Esophagus muscularis mucosa (tissue), 4 donors: Measurements from ENCODE around the gene PHLPP1. TPM values are rescaled to one million over a fixed set of nuclear protein-coding genes. Genes with fewer than 3 reads are reported as not detected.

Experiments
- DNase-seq: peaks from one replicate; pipeline ENCODE4 v3.0.0-alpha.2; 2017; ENCODE audit errors: extremely low spot score
- H3K27ac ChIP-seq, 4 donors: fragments of 200-600 bp; sonication (generic); replicated peaks in 1 of 4; 1 replicate in 3 of 4; 2 replicates in 1 of 4; pipeline ENCODE4 v1.5.1; 2016 to 2019; ENCODE audit warnings: mild to moderate bottlenecking in 1 of 4
- H3K27me3 ChIP-seq, 4 donors: fragments of 200-600 bp; sonication (generic); one replicate each; pipeline versions ENCODE4 v1.5.1 to v1.6.0; 2016 to 2019
- H3K36me3 ChIP-seq, 4 donors: fragments of 200-600 bp; sonication (generic); one replicate each; pipeline ENCODE4 v1.5.1; 2016 to 2019
- H3K4me1 ChIP-seq, 4 donors: fragments of 200-600 bp; sonication (generic); one replicate each; pipeline ENCODE4 v1.5.1; 2016 to 2019
- H3K4me3 ChIP-seq, 4 donors: fragments of 200-600 bp; sonication (generic); 1 replicate in 2 of 4; 2 replicates in 2 of 4; pipeline ENCODE4 v1.5.1; 2016 to 2019; ENCODE audit warnings: mild to moderate bottlenecking in 4 of 4, moderate library complexity in 1 of 4
- H3K9me3 ChIP-seq, 4 donors: fragments of 200-600 bp; sonication (generic); 1 replicate in 3 of 4; 2 replicates in 1 of 4; pipeline ENCODE4 v1.5.1; 2016 to 2019
- EP300 ChIP-seq: sonication (generic); formaldehyde crosslinking; IDR thresholded peaks from one replicate; pipeline ENCODE4 v1.6.1; 2017; ENCODE audit warnings: antibody characterized with exemption
- POLR2A ChIP-seq: fragments of 450-650 bp; IDR thresholded peaks from one replicate; pipeline ENCODE4 v1.6.1; 2017; ENCODE audit warnings: antibody characterized with exemption, moderate library complexity, mild to moderate bottlenecking, low read depth
- POLR2AphosphoS5 ChIP-seq, 2 donors: sonication (generic); formaldehyde crosslinking; IDR thresholded peaks; one replicate each; pipeline ENCODE4 v1.6.1; 2017; ENCODE audit warnings: antibody characterized with exemption in 2 of 2
- WGBS: methylation state at CpG from one replicate; pipeline ENCODE4 v1.1.5; 2018; 5-methylcytosine and 5-hydroxymethylcytosine counted together
- intact Hi-C: fragments of 100-400 bp; cut with DNase I; formaldehyde crosslinking; loops from one replicate; pipeline ENCODE4 v1.15.1; 2023
- total RNA-seq, 4 donors: library from RNA; depleted of rRNA; stranded (reverse); fragments of >200 nt; gene quantifications; one replicate each; pipeline versions ENCODE4 v1.1.0 to v1.2.1, GENCODE V29; 2016
- TF ChIP-seq, protein P1 (sequence below), 3 experiments: fragments of 200-600 bp in 2 of 3; fragments of 450-650 bp in 1 of 3; sonication (generic) in 2 of 3; IDR thresholded peaks; one replicate each; pipeline ENCODE4 v1.5.1; 2017 to 2019; ENCODE audit warnings: antibody characterized with exemption in 3 of 3, mild to moderate bottlenecking in 2 of 3, moderate library complexity in 1 of 3

PHLPP1 gene
- total RNA-seq, 4 donors from 2014 or later: 11.6 to 23.0 (median 17.3) TPM

DNA sequence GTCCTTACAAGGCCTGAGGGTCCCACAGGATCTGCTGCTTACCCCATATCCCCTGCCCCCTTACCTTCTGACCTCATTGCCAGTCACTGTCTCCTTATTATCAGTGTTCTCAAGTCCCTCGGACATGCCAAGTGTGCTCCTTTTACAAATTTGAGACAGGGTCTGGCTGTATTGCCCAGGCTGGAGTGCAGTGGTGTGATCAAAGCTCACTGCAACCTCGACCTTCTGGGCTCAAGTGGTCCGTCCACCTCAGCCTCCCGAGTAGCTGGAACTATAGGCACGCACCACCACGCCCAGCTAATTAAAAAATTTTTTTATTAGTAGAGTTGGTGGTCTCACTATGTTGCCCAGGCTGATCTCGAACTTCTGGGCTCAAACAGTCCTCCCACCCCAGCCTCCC, 141.0 kb downstream of the PHLPP1 start:
- no peaks in the 10 kb centered on the region for H3K9me3 ChIP-seq
- H3K4me1 ChIP-seq: peaks cover 0 to 19% (median 9%) of the 10 kb centered on the region in 4 donors
- no peak overlapping the region for H3K4me3 ChIP-seq
- TF ChIP-seq POLR2AphosphoS5 (IDR thresholded peaks at IDR 0.05) (no peak), EP300 (no peak), POLR2A (no peak)
- TF ChIP-seq, protein P1, sequence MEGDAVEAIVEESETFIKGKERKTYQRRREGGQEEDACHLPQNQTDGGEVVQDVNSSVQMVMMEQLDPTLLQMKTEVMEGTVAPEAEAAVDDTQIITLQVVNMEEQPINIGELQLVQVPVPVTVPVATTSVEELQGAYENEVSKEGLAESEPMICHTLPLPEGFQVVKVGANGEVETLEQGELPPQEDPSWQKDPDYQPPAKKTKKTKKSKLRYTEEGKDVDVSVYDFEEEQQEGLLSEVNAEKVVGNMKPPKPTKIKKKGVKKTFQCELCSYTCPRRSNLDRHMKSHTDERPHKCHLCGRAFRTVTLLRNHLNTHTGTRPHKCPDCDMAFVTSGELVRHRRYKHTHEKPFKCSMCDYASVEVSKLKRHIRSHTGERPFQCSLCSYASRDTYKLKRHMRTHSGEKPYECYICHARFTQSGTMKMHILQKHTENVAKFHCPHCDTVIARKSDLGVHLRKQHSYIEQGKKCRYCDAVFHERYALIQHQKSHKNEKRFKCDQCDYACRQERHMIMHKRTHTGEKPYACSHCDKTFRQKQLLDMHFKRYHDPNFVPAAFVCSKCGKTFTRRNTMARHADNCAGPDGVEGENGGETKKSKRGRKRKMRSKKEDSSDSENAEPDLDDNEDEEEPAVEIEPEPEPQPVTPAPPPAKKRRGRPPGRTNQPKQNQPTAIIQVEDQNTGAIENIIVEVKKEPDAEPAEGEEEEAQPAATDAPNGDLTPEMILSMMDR (IDR thresholded peaks at IDR 0.05): no peak
- no peak for DNase-seq
- no peak overlapping the region for H3K27ac ChIP-seq
- WGBS: 98% methylated on average over 7 of the region's 7 CpGs
- intact Hi-C loops: no loop called here
- no peaks in the 10 kb centered on the region for H3K36me3 ChIP-seq
- H3K27me3 ChIP-seq: no peaks in the 10 kb centered on the region

GRCh38 chr18:62857263-62857976, 142.1 kb downstream of the PHLPP1 start:
- TF ChIP-seq POLR2AphosphoS5 (IDR thresholded peaks at IDR 0.05) (no peak), EP300 (no peak), POLR2A (no peak)
- TF ChIP-seq, protein P1 (IDR thresholded peaks at IDR 0.05): no peak
- H3K27ac ChIP-seq: no peak overlapping the region
- H3K4me1 ChIP-seq: peaks cover 0 to 24% (median 9%) of the 10 kb centered on the region in 4 donors
- no peaks in the 10 kb centered on the region for H3K27me3 ChIP-seq
- H3K9me3 ChIP-seq: no peaks in the 10 kb centered on the region
- H3K36me3 ChIP-seq: no peaks in the 10 kb centered on the region
- intact Hi-C loops: no loop called here
- no peak overlapping the region for H3K4me3 ChIP-seq
- WGBS: 88% methylated on average over 2 of the region's 2 CpGs
- no peak for DNase-seq

DNA sequence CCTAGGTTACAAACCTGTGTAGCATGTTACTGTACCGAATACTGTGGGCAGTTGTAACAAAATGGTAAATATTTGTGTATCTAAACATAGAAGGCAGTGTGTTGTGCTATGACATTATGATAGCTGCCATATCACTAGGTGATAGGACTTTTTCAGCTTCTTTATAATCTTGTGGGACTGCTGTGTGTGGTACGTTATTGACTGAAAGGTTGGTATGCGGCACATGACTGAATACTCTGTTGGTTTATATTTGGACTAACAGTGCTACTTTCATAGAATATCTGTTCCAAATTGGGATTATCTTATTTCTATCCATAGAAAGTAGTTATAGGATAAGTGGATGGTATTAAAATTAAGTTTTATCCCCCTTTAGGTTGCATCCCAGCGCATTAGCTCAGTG, 144.7 kb downstream of the PHLPP1 start:
- no peak overlapping the region for H3K27ac ChIP-seq
- no peaks in the 10 kb centered on the region for H3K27me3 ChIP-seq
- no peaks in the 10 kb centered on the region for H3K9me3 ChIP-seq
- H3K36me3 ChIP-seq: no peaks in the 10 kb centered on the region
- WGBS: 84% methylated on average over 4 of the region's 4 CpGs
- TF ChIP-seq POLR2AphosphoS5 (IDR thresholded peaks at IDR 0.05) (no peak), EP300 (no peak), POLR2A (no peak)
- TF ChIP-seq, protein P1 (IDR thresholded peaks at IDR 0.05): no peak
- intact Hi-C loops: no loop called here
- H3K4me1 ChIP-seq: peaks cover 0 to 26% (median 9%) of the 10 kb centered on the region in 4 donors
- no peak overlapping the region for H3K4me3 ChIP-seq
- no peak for DNase-seq

- Histone ChIP-seq H3K27ac (no peak overlapping the region), H3K9me3 (no peaks in the 10 kb centered on the region), H3K4me1 (peaks cover 0 to 26% (median 9%) of the 10 kb centered on the region in 4 donors), H3K4me3 (no peak overlapping the region), H3K27me3 (no peaks in the 10 kb centered on the region), H3K36me3 (no peaks in the 10 kb centered on the region)
- DNase-seq: no peak
- TF ChIP-seq POLR2A (no peak), EP300 (no peak), POLR2AphosphoS5 (IDR thresholded peaks at IDR 0.05) (no peak)
- TF ChIP-seq, protein P1 (IDR thresholded peaks at IDR 0.05): no peak
- WGBS: 65% methylated on average over 2 of the region's 2 CpGs
- intact Hi-C loops: no loop called here
These were observed 147.1 kb downstream of the PHLPP1 start for GRCh38 chr18:62862466-62862865.
